SK-N-MC (cell line): Measurements from ENCODE around the gene KMT2A.

Source experiments
- EZH2 ChIP-seq: fragments of 200-600 bp; sonication (generic); IDR thresholded peaks from one replicate; pipeline ENCODE4 v1.6.1; 2017; ENCODE audit warnings: antibody characterized with exemption
- FOXP2 ChIP-seq: optimal IDR thresholded peaks from 2 replicates; pipeline ENCODE3; 2011; ENCODE audit warnings: mild to moderate bottlenecking, moderate library complexity; ENCODE audit not compliant: insufficient read depth; ENCODE audit errors: extremely low read length, control extremely low read depth
- POLR2AphosphoS5 ChIP-seq: IDR thresholded peaks from 2 replicates; pipeline ENCODE4 v1.6.1; 2012; ENCODE audit warnings: mild to moderate bottlenecking, low read depth, low read length, borderline replicate concordance

GRCh38 chr11:118511601-118512000 is 75.3 kb downstream of the KMT2A start:
- TF ChIP-seq EZH2 (no peak), POLR2AphosphoS5 (no peak), FOXP2 (no peak)
